ENCODE data around the gene PSMB3.

Gene PSMB3

DNA sequence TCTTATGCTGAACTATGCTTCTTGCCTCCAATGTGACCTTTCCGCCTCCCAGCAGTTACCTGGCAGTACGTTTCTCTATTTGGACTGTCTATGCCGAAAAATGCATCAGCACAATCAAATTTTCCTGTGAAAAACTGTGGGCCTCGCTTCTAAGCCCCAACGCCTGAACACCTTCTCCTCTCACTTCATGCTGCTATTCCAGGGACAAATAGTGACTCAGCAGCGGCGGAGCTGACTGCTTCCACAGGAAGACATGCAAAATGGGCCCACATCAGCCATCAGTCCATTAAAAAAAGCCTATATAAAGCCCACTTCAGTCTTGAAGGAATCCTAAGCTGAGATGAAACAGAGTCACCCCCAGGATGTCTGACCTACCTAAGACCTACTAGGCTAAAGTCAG is 57.3 kb downstream of the PSMB3 start:
- no peaks in the 10 kb centered on the region for H3K27me3 ChIP-seq (ENCODE audit: insufficient read depth, low read depth)
- H4K20me1 ChIP-seq (ENCODE audit: insufficient read depth), result no peaks in the 10 kb centered on the region
- peaks cover 2% of the 10 kb centered on the region for H3K4me1 ChIP-seq (ENCODE audit: low read depth, poor library complexity, severe bottlenecking)
- H3K4me2 ChIP-seq, result no peak overlapping the region
- H3K79me2 ChIP-seq (ENCODE audit: insufficient read depth, low read depth), result peaks cover 2% of the 10 kb centered on the region; the same call in 1 of the 2 replicates
- H3K9ac ChIP-seq, result no peak overlapping the region
- no peak overlapping the region for H3K4me3 ChIP-seq (IDR thresholded peaks at IDR 0.05; ENCODE audit: insufficient read depth, low read depth, low read length)
- H3K36me3 ChIP-seq (ENCODE audit: insufficient read depth), result peaks cover 21% of the 10 kb centered on the region; the same call in 1 of the 2 replicates
- TF ChIP-seq CTCF (conservative IDR thresholded peaks at IDR 0.05; ENCODE audit: low read depth, low read length), result no peak
- no peak overlapping the region for H2AFZ ChIP-seq (ENCODE audit: low read depth)
- H3K27ac ChIP-seq, result no peak overlapping the region
